ENCODE data around the gene TM2D1. TPM values are rescaled to one million over a fixed set of nuclear protein-coding genes. Genes with fewer than 3 reads are reported as not detected.
A peak's percentile ranks its signal among the peaks of the same experiment; 100 is the strongest.

The TM2D1 gene
- total and polyA plus RNA-seq, 9 of the 15 experiments (the other 6 are each of a cell fraction or from before 2014, with no cell fraction given) = 24.5 to 65.2 (median 47.7) TPM

DNA sequence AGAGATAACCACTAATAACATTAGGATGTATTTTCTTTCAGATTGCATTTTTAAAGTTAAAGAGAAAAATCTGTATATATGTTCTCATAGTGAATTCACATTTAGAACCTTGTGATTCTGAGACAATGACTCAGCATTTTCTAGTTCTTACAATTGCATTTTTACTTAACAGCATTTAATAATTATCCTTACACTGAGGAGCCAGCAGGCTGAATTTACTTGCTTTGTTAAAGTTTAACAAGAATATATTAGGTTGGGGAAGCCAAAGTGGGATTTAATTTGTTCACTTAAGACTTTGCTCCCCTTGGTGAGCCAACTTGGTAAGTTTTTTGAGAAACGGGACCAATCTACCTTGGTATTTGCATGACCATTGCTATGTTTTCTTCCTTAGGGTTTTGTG, 21.9 kb upstream of the TM2D1 start:
- Histone ChIP-seq H3K9me3 (replicated peaks; ENCODE audit: control insufficient read depth, insufficient read depth, low read depth, low read length) (no peaks in the 10 kb centered on the region), H4K20me1 (replicated peaks; ENCODE audit: control insufficient read depth, insufficient read depth, low read length) (no peaks in the 10 kb centered on the region), H3K27ac (ENCODE audit: extremely low read depth, low read depth, low read length) (no peak overlapping the region), H3K4me3 (no peak overlapping the region), H3K36me3 (ENCODE audit: control insufficient read depth, insufficient read depth, low read length) (no peaks in the 10 kb centered on the region), H3K4me1 (replicated peaks in 1 of 2; ENCODE audit: control insufficient read depth in 2 of 2, insufficient read depth in 2 of 2, low read length in 2 of 2) (no peaks in the 10 kb centered on the region; a peak in 1 of 5 replicates), H3K9ac (ENCODE audit: insufficient read depth in 1 of 2, low read depth in 2 of 2, low read length in 2 of 2) (no peak overlapping the region), H2AFZ (ENCODE audit: low read depth, low read length) (peak overlapping the region; percentile 65), H3K9me1 (ENCODE audit: control insufficient read depth, insufficient read depth, low read length) (no peaks in the 10 kb centered on the region), H3K27me3 (ENCODE audit: control insufficient read depth in 2 of 2, insufficient read depth in 2 of 2, low read length in 2 of 2) (no peaks in the 10 kb centered on the region), H3K79me2 (ENCODE audit: control insufficient read depth, insufficient read depth, low read length) (no peaks in the 10 kb centered on the region), H3K4me2 (ENCODE audit: insufficient read depth, low read length) (no peak overlapping the region)
- intact Hi-C loops (cut with micrococcal nuclease) = no loop called here
- ATAC-seq (no peak), DNase-seq (ENCODE audit: extremely low read depth in 1 of 4, low spot score in 3 of 4) (peak in 1 of 4 experiments; percentile 9), FAIRE-seq (peak; percentile 46)
- BruUV-seq (replicated peaks) = no TSS peak
- 50% methylated on average over 1 of the region's 1 CpG for WGBS (ENCODE audit: insufficient coverage, low coverage, missing lambda C conversion rate)
- in situ Hi-C loops (cut with MboI) = no loop called here
- CTCF ChIA-PET (ENCODE audit: low intra/inter-chr PET ratio) = no interaction called here
- POLR2A ChIA-PET = no interaction called here
- TF ChIP-seq MECOM (CRISPR knock-in tag; IDR thresholded peaks at IDR 0.05) = no peak
- no peak for TF ChIP-seq ZFP36 (IDR thresholded peaks at IDR 0.05; ENCODE audit: low read depth, low read length, partially characterized antibody)
- TF ChIP-seq, protein P1, sequence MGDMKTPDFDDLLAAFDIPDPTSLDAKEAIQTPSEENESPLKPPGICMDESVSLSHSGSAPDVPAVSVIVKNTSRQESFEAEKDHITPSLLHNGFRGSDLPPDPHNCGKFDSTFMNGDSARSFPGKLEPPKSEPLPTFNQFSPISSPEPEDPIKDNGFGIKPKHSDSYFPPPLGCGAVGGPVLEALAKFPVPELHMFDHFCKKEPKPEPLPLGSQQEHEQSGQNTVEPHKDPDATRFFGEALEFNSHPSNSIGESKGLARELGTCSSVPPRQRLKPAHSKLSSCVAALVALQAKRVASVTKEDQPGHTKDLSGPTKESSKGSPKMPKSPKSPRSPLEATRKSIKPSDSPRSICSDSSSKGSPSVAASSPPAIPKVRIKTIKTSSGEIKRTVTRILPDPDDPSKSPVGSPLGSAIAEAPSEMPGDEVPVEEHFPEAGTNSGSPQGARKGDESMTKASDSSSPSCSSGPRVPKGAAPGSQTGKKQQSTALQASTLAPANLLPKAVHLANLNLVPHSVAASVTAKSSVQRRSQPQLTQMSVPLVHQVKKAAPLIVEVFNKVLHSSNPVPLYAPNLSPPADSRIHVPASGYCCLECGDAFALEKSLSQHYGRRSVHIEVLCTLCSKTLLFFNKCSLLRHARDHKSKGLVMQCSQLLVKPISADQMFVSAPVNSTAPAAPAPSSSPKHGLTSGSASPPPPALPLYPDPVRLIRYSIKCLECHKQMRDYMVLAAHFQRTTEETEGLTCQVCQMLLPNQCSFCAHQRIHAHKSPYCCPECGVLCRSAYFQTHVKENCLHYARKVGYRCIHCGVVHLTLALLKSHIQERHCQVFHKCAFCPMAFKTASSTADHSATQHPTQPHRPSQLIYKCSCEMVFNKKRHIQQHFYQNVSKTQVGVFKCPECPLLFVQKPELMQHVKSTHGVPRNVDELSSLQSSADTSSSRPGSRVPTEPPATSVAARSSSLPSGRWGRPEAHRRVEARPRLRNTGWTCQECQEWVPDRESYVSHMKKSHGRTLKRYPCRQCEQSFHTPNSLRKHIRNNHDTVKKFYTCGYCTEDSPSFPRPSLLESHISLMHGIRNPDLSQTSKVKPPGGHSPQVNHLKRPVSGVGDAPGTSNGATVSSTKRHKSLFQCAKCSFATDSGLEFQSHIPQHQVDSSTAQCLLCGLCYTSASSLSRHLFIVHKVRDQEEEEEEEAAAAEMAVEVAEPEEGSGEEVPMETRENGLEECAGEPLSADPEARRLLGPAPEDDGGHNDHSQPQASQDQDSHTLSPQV (IDR thresholded peaks at IDR 0.05) = no peak
- no peak for TF ChIP-seq DNMT1 (IDR thresholded peaks at IDR 0.05)
- peak; percentile 94 for TF ChIP-seq NFE2 (IDR thresholded peaks at IDR 0.05; ENCODE audit: low read depth)
- TF ChIP-seq SAFB (IDR thresholded peaks at IDR 0.05; ENCODE audit: borderline replicate concordance, low read depth, low read length) = no peak
- TF ChIP-seq MAFF (IDR thresholded peaks at IDR 0.05; ENCODE audit: low read length) = peak; percentile 97
- no peak for TF ChIP-seq SMARCC2 (IDR thresholded peaks at IDR 0.05; ENCODE audit: low read depth)
- no peak for TF ChIP-seq CBX2 (IDR thresholded peaks at IDR 0.05; ENCODE audit: insufficient read depth, low read length, poor library complexity, severe bottlenecking)
- TF ChIP-seq ZNF384 (IDR thresholded peaks at IDR 0.05; ENCODE audit: low read depth, low read length) = no peak
- no peak for TF ChIP-seq ARID1B (IDR thresholded peaks at IDR 0.05)
- TF ChIP-seq EHMT2 (IDR thresholded peaks at IDR 0.05) = no peak
- TF ChIP-seq ZNF316 (IDR thresholded peaks at IDR 0.05) = peak; percentile 98
- no peak for TF ChIP-seq EP300 (IDR thresholded peaks at IDR 0.05; ENCODE audit: low read length)
- TF ChIP-seq, protein P2, sequence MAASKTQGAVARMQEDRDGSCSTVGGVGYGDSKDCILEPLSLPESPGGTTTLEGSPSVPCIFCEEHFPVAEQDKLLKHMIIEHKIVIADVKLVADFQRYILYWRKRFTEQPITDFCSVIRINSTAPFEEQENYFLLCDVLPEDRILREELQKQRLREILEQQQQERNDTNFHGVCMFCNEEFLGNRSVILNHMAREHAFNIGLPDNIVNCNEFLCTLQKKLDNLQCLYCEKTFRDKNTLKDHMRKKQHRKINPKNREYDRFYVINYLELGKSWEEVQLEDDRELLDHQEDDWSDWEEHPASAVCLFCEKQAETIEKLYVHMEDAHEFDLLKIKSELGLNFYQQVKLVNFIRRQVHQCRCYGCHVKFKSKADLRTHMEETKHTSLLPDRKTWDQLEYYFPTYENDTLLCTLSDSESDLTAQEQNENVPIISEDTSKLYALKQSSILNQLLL (CRISPR knock-in tag; IDR thresholded peaks at IDR 0.05; ENCODE audit: borderline replicate concordance) = no peak
- no peak for TF ChIP-seq WHSC1 (IDR thresholded peaks at IDR 0.05; ENCODE audit: low read length)
- peak; percentile 46; the same call in 1 of the 2 replicates for TF ChIP-seq SMARCA4 (IDR thresholded peaks at IDR 0.05)
- no peak for TF ChIP-seq BCOR (IDR thresholded peaks at IDR 0.05)
- no peak for TF ChIP-seq BHLHE40 (IDR thresholded peaks at IDR 0.05; ENCODE audit: low read length)

Measured in K562 (cell line).